ENCODE results near the gene SKAP1. TPM values are rescaled to one million over a fixed set of nuclear protein-coding genes. Genes with fewer than 3 reads are reported as not detected.

The SKAP1 gene
- total RNA-seq, 5 donors from 2014 or later (not counting 1 experiment from before 2014, with no cell fraction given), result 71.5 to 142 (median 80.4) TPM

GRCh38 chr17:48101012-48101720 is 328.8 kb downstream of the SKAP1 start, which contains the start of gene CBX1:
Gene CBX1, minus strand, starts transcription at chr17:48101478. Its CDS starts 24,474 bp downstream, at chr17:48077004.
- H3K27me3 Mint-ChIP-seq, result no peaks in the 10 kb centered on the region
- POLR2A ChIA-PET, result no interaction called here
- Histone ChIP-seq H3K4me1 (ENCODE audit: control insufficient read depth in 1 of 2, extremely low read depth in 1 of 2, insufficient read depth in 2 of 2, low read length in 2 of 2) (peaks cover 5 to 38% of the 10 kb centered on the region in 2 experiments), H3K9me3 (no peaks in the 10 kb centered on the region), H3K27ac (ENCODE audit: low read length) (peak within 1 kb of the TSS; percentile 52), H3K36me3 (ENCODE audit: control insufficient read depth in 2 of 2, extremely low read depth in 1 of 2, insufficient read depth in 1 of 2, low read length in 1 of 2) (no peaks in the 10 kb centered on the region), H3K4me3 (ENCODE audit: control insufficient read depth in 1 of 2, extremely low read depth in 1 of 2, low read length in 1 of 2) (peak within 1 kb of the TSS; percentile 67 to 82), H3K27me3 (replicated peaks in 1 of 2; ENCODE audit: control insufficient read depth in 2 of 2, extremely low read depth in 1 of 2, insufficient read depth in 2 of 2, low read length in 1 of 2) (peaks cover 0 to 2% of the 10 kb centered on the region in 2 experiments)
- peak; percentile 87 to 97 (median 93) for DNase-seq
- peak; percentile 95 to 98 (median 98) for ATAC-seq (replicated peaks in 1 of 4)
- no peaks in the 10 kb centered on the region for H3K9me3 Mint-ChIP-seq
- H3K4me1 Mint-ChIP-seq, result peaks cover 42 to 58% (median 46%) of the 10 kb centered on the region in 3 donors
- H3K27ac Mint-ChIP-seq, result peak within 1 kb of the TSS; percentile 82 to 89
- no peaks in the 10 kb centered on the region for H3K36me3 Mint-ChIP-seq
- peak within 1 kb of the TSS; percentile 89 to 94 (median 91) for H3K4me3 Mint-ChIP-seq
- under 1% methylated on average over 78 of the region's 79 CpGs for WGBS (ENCODE audit: insufficient coverage)
- CTCF ChIA-PET, result interaction anchor here in 1 of 2 donors (0.6 to 1.6 kb wide), 2 partner anchors 7 to 65 kb away, joined by 3 to 6 read pairs; no protein-coding TSS in a partner anchor

DNA sequence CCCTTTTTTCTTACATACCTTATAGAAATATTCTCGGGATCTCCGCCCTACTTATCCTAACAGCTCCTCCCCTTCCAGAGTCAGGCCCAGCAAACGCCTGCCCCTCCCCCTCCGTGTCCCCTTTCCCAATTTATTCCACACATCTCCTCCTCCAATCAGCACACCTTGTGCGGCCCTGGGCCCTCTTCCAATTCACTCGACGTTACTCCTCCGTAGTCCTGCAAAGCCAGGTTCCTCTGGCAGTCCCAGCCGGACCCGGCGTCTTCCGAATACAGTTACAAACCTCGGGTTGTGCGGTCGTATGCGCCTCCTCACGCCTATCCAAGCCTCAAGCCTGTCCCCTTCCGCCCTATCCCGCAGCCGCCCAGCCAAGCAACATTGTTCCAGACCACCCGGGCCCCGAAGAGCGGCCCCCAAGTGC is 329.4 kb downstream of the SKAP1 start:
- peak in 1 of 35 experiments; percentile 7 for DNase-seq
- Histone ChIP-seq H3K27me3 (replicated peaks in 1 of 2; ENCODE audit: control insufficient read depth in 2 of 2, extremely low read depth in 1 of 2, insufficient read depth in 2 of 2, low read length in 1 of 2) (peaks cover 0 to 2% of the 10 kb centered on the region in 2 experiments), H3K4me1 (ENCODE audit: control insufficient read depth in 1 of 2, extremely low read depth in 1 of 2, insufficient read depth in 2 of 2, low read length in 2 of 2) (peaks cover 5 to 38% of the 10 kb centered on the region in 2 experiments), H3K4me3 (ENCODE audit: control insufficient read depth in 1 of 2, extremely low read depth in 1 of 2, low read length in 1 of 2) (peak overlapping the region; percentile 67 to 82), H3K36me3 (ENCODE audit: control insufficient read depth in 2 of 2, extremely low read depth in 1 of 2, insufficient read depth in 1 of 2, low read length in 1 of 2) (peaks cover 0 to 1% of the 10 kb centered on the region in 2 donors), H3K9me3 (no peaks in the 10 kb centered on the region), H3K27ac (ENCODE audit: low read length) (peak overlapping the region; percentile 12)
- peak overlapping the region; percentile 44 to 82 for H3K27ac Mint-ChIP-seq
- peaks cover 42 to 58% (median 48%) of the 10 kb centered on the region in 3 donors for H3K4me1 Mint-ChIP-seq
- no peaks in the 10 kb centered on the region for H3K27me3 Mint-ChIP-seq
- POLR2A ChIA-PET, result interaction anchor here in 1 of 2 donors (0.6 kb wide), 2 partner anchors 8 to 15 kb away, joined by 3 to 5 read pairs; no protein-coding TSS in a partner anchor
- CTCF ChIA-PET, result interaction anchor here in 1 of 2 donors (1.6 kb wide), 1 partner anchor 8 kb away, joined by 6 read pairs; no protein-coding TSS in a partner anchor
- 3% methylated on average over 23 of the region's 23 CpGs for whole genome bisulfite sequencing (ENCODE audit: insufficient coverage)
- no peaks in the 10 kb centered on the region for H3K36me3 Mint-ChIP-seq
- no peak for ATAC-seq (replicated peaks in 1 of 4)
- no peaks in the 10 kb centered on the region for H3K9me3 Mint-ChIP-seq
- peak overlapping the region; percentile 89 to 94 (median 91) for H3K4me3 Mint-ChIP-seq

DNA sequence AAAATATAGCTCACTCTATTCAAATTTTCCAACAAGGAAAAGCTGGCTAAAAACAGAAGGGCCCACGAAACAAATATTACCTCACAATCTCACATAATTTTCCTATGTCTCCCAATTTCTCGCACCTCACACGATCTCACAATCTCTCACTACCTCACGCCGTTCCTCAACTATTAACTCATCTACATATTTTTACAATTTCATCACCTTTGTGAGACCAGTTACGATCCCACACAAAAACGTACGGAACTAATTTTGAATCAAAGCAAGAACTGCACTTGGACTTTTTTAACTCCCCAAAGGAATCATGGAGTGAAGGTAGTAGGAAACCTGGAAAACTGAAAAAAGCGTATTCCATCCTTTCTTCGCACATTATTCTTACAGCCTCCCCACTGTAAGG is 329.9 kb downstream of the SKAP1 start:
- Histone ChIP-seq H3K4me3 (ENCODE audit: control insufficient read depth in 1 of 2, extremely low read depth in 1 of 2, low read length in 1 of 2) (peak overlapping the region; percentile 67 to 82), H3K9me3 (no peaks in the 10 kb centered on the region), H3K27ac (ENCODE audit: low read length) (no peak overlapping the region), H3K36me3 (ENCODE audit: control insufficient read depth in 2 of 2, extremely low read depth in 1 of 2, insufficient read depth in 1 of 2, low read length in 1 of 2) (peaks cover 0 to 4% of the 10 kb centered on the region in 2 donors), H3K4me1 (ENCODE audit: control insufficient read depth in 1 of 2, extremely low read depth in 1 of 2, insufficient read depth in 2 of 2, low read length in 2 of 2) (peaks cover 5 to 38% of the 10 kb centered on the region in 2 experiments), H3K27me3 (replicated peaks in 1 of 2; ENCODE audit: control insufficient read depth in 2 of 2, extremely low read depth in 1 of 2, insufficient read depth in 2 of 2, low read length in 1 of 2) (peaks cover 0 to 2% of the 10 kb centered on the region in 2 experiments)
- ChIA-PET POLR2A (interaction anchor here in 1 of 2 donors (0.6 to 0.9 kb wide), 3 partner anchors 8 to 17 kb away, joined by 3 to 5 read pairs (median 3); no protein-coding TSS in a partner anchor), CTCF (interaction anchor here in 1 of 2 donors (1.1 to 1.6 kb wide), 2 partner anchors 8 to 20 kb away, joined by 3 to 6 read pairs; no protein-coding TSS in a partner anchor)
- no peak for ATAC-seq (replicated peaks in 1 of 4)
- no peak for DNase-seq
- no peaks in the 10 kb centered on the region for H3K27me3 Mint-ChIP-seq
- peaks cover 44 to 58% (median 50%) of the 10 kb centered on the region in 3 donors for H3K4me1 Mint-ChIP-seq
- 63% methylated on average over 5 of the region's 10 CpGs for WGBS (ENCODE audit: insufficient coverage)
- H3K9me3 Mint-ChIP-seq, result no peaks in the 10 kb centered on the region
- H3K36me3 Mint-ChIP-seq, result no peaks in the 10 kb centered on the region
- peak overlapping the region; percentile 89 to 94 (median 91) for H3K4me3 Mint-ChIP-seq
- H3K27ac Mint-ChIP-seq, result no peak overlapping the region

DNA sequence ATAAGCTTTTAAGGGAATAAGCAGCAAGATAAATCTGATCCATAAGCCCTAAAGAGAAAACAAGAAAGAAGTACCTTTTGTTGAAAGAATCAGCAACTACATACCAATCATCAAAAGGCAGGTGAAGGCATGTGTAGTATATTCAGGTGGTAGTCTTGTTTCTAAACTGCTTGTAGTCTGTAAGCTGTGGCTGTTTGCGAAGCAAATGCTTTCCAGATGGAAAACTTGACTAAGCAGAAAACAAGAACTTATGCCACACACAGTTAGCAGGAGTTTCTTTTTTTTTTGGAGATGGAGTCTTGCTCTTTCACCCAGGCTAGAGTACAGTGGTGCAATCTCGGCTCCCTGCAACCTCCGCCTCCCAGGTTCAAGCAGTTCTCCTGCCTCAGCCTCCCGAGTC is 334.4 kb downstream of the SKAP1 start:
- Histone ChIP-seq H3K27ac (ENCODE audit: low read length) (no peak overlapping the region), H3K4me1 (ENCODE audit: control insufficient read depth in 1 of 2, extremely low read depth in 1 of 2, insufficient read depth in 2 of 2, low read length in 2 of 2) (peaks cover 3 to 10% of the 10 kb centered on the region in 2 experiments), H3K4me3 (ENCODE audit: control insufficient read depth in 1 of 2, extremely low read depth in 1 of 2, low read length in 1 of 2) (no peak overlapping the region), H3K27me3 (replicated peaks in 1 of 2; ENCODE audit: control insufficient read depth in 2 of 2, extremely low read depth in 1 of 2, insufficient read depth in 2 of 2, low read length in 1 of 2) (peaks cover 0 to under 1% of the 10 kb centered on the region in 2 experiments), H3K36me3 (ENCODE audit: control insufficient read depth in 2 of 2, extremely low read depth in 1 of 2, insufficient read depth in 1 of 2, low read length in 1 of 2) (peaks cover 0 to 6% of the 10 kb centered on the region in 2 donors), H3K9me3 (no peaks in the 10 kb centered on the region)
- no peaks in the 10 kb centered on the region for H3K9me3 Mint-ChIP-seq
- DNase-seq (no peak), ATAC-seq (replicated peaks in 1 of 4) (no peak)
- H3K27me3 Mint-ChIP-seq, result no peaks in the 10 kb centered on the region
- peaks cover 20 to 31% (median 26%) of the 10 kb centered on the region in 3 donors for H3K4me1 Mint-ChIP-seq
- no peak overlapping the region for H3K27ac Mint-ChIP-seq
- H3K4me3 Mint-ChIP-seq, result no peak overlapping the region
- H3K36me3 Mint-ChIP-seq, result peaks cover 11% of the 10 kb centered on the region
- ChIA-PET POLR2A (no interaction called here), CTCF (interaction anchor here in 1 of 2 donors (1.4 kb wide), 1 partner anchor 15 kb away, joined by 3 read pairs; no protein-coding TSS in a partner anchor)
- WGBS (ENCODE audit: insufficient coverage), result 93% methylated on average over 3 of the region's 4 CpGs

- peaks cover 12 to 27% (median 15%) of the 10 kb centered on the region in 3 donors for H3K4me1 Mint-ChIP-seq
Measured at GRCh38 chr17:48093341-48094045, 336.5 kb downstream of the SKAP1 start.

More at GRCh38 chr17:48093341-48094045, 336.5 kb downstream of the SKAP1 start:
- H3K27ac Mint-ChIP-seq, result no peak overlapping the region
- H3K4me1 ChIP-seq (ENCODE audit: control insufficient read depth in 1 of 2, extremely low read depth in 1 of 2, insufficient read depth in 2 of 2, low read length in 2 of 2), result no peaks in the 10 kb centered on the region
- no peak overlapping the region for H3K4me3 ChIP-seq (ENCODE audit: control insufficient read depth in 1 of 2, extremely low read depth in 1 of 2, low read length in 1 of 2)
- POLR2A ChIA-PET, result interaction anchor here in 1 of 2 donors (0.7 to 0.8 kb wide), 3 partner anchors 14 to 166 kb away, joined by 4 to 8 read pairs (median 4); partner anchors contain the start of gene SNX11
- no peaks in the 10 kb centered on the region for H3K27me3 ChIP-seq (replicated peaks in 1 of 2; ENCODE audit: control insufficient read depth in 2 of 2, extremely low read depth in 1 of 2, insufficient read depth in 2 of 2, low read length in 1 of 2)
- no peaks in the 10 kb centered on the region for H3K9me3 Mint-ChIP-seq
- peaks cover 0 to 6% of the 10 kb centered on the region in 2 donors for H3K36me3 ChIP-seq (ENCODE audit: control insufficient read depth in 2 of 2, extremely low read depth in 1 of 2, insufficient read depth in 1 of 2, low read length in 1 of 2)
- H3K36me3 Mint-ChIP-seq, result peaks cover 18% of the 10 kb centered on the region
- H3K4me3 Mint-ChIP-seq, result no peak overlapping the region
- 92% methylated on average over 5 of the region's 11 CpGs for WGBS (ENCODE audit: insufficient coverage)
- CTCF ChIA-PET, result interaction anchor here in 1 of 2 donors (0.6 kb wide), 1 partner anchor 319 kb away, joined by 3 read pairs; no protein-coding TSS in a partner anchor
- no peaks in the 10 kb centered on the region for H3K27me3 Mint-ChIP-seq
- DNase-seq, result no peak
- H3K27ac ChIP-seq (ENCODE audit: low read length), result no peak overlapping the region
- no peak for ATAC-seq (replicated peaks in 1 of 4)
- H3K9me3 ChIP-seq, result no peaks in the 10 kb centered on the region

All from T-cell (primary cell).